GM19468 (cell line): ENCODE data around the gene ENDOU.

Source experiments
- ATAC-seq: cut with Tn5 transposase; IDR thresholded peaks from one replicate; pipeline ENCODE4 v1.9.1; 2021; ENCODE audit warnings: mild to moderate bottlenecking, moderate library complexity, moderate number of reproducible peaks; ENCODE audit not compliant: unreplicated experiment; ENCODE audit errors: extremely low read depth

ENDOU gene

GRCh38 chr12:47722941-47723631 lies 2.2 kb downstream of the ENDOU start:
- no peak for ATAC-seq

- no peak for ATAC-seq
Measured at GRCh38 chr12:47722136-47722834, 3.0 kb downstream of the ENDOU start.

GRCh38 chr12:47721431-47721973 lies 3.8 kb downstream of the ENDOU start:
- ATAC-seq, result no peak

GRCh38 chr12:47718531-47718930 lies 6.8 kb downstream of the ENDOU start:
- ATAC-seq, result no peak

- no peak for ATAC-seq
Measured at GRCh38 chr12:47717443-47718193, 7.7 kb downstream of the ENDOU start.

GRCh38 chr12:47717046-47717442 lies 8.2 kb downstream of the ENDOU start:
- no peak for ATAC-seq

- no peak for ATAC-seq
Measured at GRCh38 chr12:47715877-47716548, 9.3 kb downstream of the ENDOU start.

- no peak for ATAC-seq
Measured at GRCh38 chr12:47715393-47715876, 9.9 kb downstream of the ENDOU start.

GRCh38 chr12:47714826-47715386 lies 10.4 kb downstream of the ENDOU start:
- no peak for ATAC-seq

- ATAC-seq, result no peak
Measured at GRCh38 chr12:47712171-47712570, 13.1 kb downstream of the ENDOU start.

- ATAC-seq, result no peak
Measured at GRCh38 chr12:47711448-47711847, 13.8 kb downstream of the ENDOU start.

GRCh38 chr12:47710278-47710677 lies 15.0 kb downstream of the ENDOU start:
- ATAC-seq, result no peak

- no peak for ATAC-seq
Measured at GRCh38 chr12:47709671-47710070, 15.6 kb downstream of the ENDOU start.

- no peak for ATAC-seq
Measured at GRCh38 chr12:47709237-47709636, 16.1 kb downstream of the ENDOU start.

- ATAC-seq, result no peak
Measured at GRCh38 chr12:47707905-47708543, 17.3 kb downstream of the ENDOU start.

- no peak for ATAC-seq
Measured at GRCh38 chr12:47707355-47707754, 17.9 kb downstream of the ENDOU start.

GRCh38 chr12:47705566-47706425 lies 19.5 kb downstream of the ENDOU start, which contains the start of gene RPAP3:
RPAP3 (minus strand) TSS chr12:47706030; CDS start chr12:47702840, 3,190 bp downstream.
- ATAC-seq, result peak; percentile 43

GRCh38 chr12:47705229-47705565 lies 20.1 kb downstream of the ENDOU start:
- no peak for ATAC-seq
